Activated T-cell treated with anti-CD3 and anti-CD28 coated beads, Interleukin-2, amount 50 U/mL, for 48 hours (primary cell): ENCODE data around the gene LPP.
"Not testable (repeated sequence)": the region's sequence is repeated elsewhere in the genome, so short reads cannot be mapped to it uniquely, and the experiment has no call there.

Experiments used
- DNase-seq, 2 experiments: peaks; one replicate each; pipeline ENCODE4 v3.0.0-alpha.2; 2020

The LPP gene

DNA sequence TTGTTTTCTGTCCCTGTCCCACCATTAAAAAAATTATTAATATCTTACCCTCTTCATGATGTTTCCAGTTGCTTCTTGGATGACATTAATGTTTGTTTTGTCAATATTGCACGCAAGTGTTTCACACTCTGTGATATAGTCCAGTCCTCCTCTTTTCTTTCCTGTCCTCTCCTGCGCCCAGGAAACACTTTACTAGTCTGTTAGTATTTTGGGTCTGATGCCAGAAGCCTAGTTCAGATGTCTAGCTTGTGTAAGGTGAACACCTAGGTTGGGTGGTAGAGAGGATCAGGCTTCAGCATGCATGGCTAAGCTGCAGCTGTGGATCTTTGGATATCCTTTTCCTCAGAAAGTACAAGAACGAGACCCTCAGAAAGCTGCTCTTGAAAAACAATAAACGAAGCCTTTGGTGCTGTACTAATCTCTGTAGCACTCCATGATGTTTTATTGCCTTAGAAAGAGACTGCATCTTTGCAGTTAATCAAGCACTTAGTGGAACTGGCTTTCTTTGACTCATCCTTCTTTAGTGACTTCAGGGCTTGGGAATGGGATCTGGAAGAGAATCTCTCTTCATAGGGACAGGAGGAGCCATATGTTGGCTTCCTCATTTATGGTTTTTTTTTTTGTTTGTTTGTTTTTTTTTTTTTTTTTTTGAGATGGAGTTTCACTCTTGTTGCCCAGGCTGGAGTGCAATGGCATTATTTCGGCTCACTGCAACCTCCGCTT lies 253.4 kb downstream of the LPP start:
- no peak for DNase-seq

DNA sequence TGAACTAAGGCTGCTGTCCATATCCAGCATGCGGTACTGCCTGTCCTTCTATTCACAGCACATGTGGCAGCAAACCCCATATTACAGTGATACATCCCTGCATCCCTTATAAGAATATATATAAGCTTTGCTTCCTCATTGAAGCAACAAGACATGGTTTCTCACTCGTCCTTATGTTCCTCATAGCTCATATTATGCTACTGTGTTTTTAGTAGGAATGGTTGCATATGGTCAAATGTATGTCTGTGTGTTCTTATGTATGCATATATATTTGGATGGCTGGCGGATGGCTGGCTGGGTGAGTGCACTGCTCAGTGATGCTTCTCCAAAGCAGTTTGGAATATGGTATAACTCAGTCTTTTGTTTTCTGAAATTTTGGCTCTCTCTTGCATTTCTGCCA lies 254.9 kb downstream of the LPP start:
- DNase-seq = no peak

DNA sequence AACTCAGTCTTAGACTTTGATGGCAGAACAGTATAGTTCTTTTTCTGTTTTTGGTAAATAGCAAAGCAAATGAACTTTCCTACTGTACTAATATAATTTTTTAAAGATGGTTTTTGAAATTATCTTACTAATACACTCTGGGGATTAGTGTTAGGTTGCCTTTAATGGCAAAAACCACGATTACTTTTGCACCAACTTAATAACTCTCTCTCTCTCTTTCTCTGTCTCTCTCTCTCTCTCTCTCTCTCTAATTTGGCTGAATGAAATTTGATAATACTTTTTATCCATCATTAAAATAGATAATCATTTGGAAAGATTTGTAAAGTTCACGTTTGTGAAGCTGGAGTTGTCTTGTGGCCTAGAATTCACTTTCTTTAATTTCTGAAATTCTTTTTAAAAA lies 257.8 kb downstream of the LPP start:
- no peak for DNase-seq

DNA sequence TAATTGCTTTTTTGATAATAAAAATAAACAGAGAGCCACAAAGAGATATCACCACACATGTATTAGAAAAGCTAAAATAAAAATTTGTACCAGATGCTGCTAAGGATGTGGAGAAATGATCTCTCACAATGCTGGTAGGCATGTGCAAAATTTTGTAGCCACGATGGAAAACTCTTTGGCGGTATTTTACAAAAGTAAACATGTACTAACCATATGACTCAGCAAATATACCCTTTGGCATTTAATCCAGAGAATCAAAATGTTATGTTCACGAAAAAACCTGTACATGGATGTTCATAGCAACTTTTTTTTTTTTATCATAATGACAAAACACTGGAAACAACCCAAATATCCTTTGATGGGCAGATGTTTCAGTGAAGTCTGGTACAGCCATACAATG lies 261.2 kb downstream of the LPP start:
- DNase-seq = no peak

- DNase-seq = no peak
Observed at GRCh38 chr3:188416041-188416440, 262.1 kb downstream of the LPP start.

- DNase-seq = no peak
Observed at GRCh38 chr3:188417271-188417696, 263.3 kb downstream of the LPP start.

GRCh38 chr3:188417766-188418165 lies 263.8 kb downstream of the LPP start:
- DNase-seq = no peak

DNA sequence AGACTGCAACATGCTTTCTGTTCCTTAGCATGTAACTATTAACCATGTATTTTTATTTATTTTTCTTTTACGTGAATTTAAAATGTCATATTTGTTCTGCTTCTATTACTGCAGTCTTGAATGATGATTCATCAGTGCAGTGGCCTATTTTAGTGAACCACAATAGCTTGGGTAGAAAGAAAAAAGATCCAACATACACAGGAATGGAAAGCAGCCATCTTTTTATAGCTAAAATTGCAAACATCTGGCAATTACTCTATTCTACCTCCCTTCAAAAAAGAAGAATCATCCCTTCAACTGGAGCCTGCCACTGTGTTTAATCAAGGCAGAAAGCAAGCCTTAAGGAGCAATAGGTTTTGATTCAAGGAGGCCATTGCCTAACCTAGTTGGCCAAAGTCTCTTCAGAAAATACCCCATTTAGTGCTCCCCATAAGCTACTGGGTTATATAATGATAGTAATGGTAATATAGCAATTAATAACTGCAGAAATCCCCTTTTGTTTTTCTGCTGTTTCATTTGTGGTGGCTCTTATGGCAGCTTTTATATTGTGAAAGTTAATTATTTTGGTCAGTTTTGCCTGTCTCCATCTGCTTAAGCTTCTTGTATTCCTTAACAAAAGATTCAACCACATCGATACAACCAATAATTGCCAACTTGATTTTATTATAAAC lies 267.3 kb downstream of the LPP start:
- DNase-seq = no peak

GRCh38 chr3:188421836-188422540 lies 268.0 kb downstream of the LPP start:
- no peak for DNase-seq

GRCh38 chr3:188427981-188428380 lies 274.0 kb downstream of the LPP start:
- not testable (repeated sequence) for DNase-seq

GRCh38 chr3:188431040-188431439 lies 277.1 kb downstream of the LPP start:
- DNase-seq = no peak

DNA sequence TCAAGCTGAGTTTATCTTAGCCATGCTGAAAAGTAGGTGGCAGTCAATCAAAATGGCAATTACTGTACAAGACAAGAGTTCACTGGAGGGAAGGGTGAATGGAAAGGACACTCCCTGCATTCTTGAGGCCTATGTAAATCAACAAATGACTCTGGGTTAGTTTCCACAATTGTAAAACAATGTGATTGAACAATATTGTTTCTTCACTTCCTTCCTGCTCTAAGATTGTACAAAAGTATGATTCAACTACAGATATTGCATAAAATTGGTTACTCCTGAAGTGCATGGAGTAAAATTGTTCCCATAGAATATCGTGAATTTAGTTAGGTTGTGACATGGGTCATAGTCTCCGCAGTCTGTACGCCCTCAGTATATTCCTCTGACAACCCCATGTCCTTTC lies 277.6 kb downstream of the LPP start:
- no peak for DNase-seq

- no peak for DNase-seq
Observed at GRCh38 chr3:188432802-188433520, 279.0 kb downstream of the LPP start.

DNA sequence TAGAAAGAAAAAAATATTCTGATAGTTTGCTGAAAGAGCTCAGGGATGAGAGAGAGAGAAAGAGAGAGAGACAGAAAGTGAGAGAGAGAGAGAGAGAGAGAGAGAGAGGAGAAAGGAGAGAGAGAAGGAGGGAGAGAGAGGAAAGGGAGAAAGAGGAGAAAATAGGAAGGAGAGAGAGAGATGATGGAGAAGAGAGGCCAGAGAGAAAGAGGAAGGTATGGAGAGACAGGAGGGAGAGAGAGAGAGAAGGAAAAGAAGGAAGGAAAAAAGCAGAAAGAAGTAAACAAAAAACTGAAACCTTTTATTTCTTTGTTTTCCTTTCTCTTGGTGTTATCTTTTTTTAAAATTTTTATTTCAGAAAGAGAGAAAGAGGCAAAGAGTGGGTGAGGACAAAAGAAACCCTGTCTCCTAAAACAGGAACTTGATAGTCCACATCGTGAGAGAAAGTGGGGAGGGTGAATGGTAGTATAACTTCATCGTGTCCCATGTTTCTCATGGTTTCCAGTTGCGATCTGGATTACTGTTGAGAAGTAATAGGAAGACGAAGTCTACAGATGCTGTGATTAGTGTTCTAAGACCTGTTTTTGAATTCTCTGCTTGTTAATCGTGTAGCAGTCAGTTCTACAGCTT lies 279.7 kb downstream of the LPP start:
- DNase-seq = no peak

DNA sequence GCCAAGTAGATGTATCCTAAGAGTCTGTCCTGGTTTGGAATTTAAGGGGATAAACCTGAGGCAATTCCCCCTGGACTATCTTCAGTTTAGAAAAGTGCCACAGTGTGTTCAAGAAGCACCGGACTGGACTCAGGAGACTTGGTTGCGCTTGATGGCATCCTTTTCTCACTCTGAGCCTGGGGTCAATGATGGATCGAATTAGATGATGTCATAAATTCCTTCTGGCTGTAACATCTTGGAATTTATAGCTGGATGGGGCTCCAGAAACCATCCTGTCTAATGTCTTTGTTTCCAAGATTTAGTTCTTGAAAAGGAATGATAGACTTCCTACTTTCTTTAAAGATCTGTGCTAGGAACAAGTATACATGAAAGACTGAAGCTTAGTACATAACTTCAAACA lies 280.6 kb downstream of the LPP start:
- no peak for DNase-seq

- no peak for DNase-seq
Observed at GRCh38 chr3:188435266-188435665, 281.3 kb downstream of the LPP start.

DNA sequence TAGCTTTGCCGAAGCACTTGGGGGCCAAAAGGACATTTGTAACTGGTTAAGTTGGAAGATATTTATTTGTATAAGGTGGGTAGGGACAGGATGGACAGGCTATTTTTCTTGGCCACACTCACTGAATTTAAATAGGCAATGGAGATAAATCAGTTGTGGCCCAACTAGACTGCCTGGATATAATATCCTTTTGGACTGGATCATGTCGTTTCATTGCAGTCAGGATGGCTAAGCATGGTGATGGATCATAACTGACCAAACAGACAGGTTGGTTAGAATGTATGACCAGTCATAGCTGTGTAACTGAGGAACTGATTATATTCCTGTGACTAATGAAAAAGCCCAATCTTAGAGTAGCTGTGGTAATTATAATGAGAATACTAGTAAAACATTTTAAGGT lies 284.0 kb downstream of the LPP start:
- no peak for DNase-seq

DNA sequence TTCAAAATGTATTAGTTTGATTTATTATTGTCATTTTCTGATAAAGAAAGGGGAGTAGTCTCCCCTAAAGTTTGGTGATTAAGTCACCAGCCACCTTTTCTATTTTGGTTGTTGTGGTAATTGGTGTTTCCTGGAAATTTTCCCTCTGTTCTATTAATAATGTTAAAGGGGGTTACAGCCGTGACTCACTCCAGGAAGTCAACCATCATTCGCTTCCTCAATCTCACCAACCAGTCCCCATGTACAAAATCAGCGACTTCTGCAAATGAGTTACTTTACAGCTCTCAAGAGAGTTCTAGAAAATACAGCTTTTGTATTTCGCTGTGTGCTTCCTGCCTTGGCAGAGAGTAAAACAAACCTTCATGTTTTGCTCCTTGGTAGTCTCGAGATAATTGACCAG lies 285.1 kb downstream of the LPP start:
- peak in 1 of 2 experiments; percentile 31 for DNase-seq

- DNase-seq = no peak
Observed at GRCh38 chr3:188440340-188440972, 286.5 kb downstream of the LPP start.

DNA sequence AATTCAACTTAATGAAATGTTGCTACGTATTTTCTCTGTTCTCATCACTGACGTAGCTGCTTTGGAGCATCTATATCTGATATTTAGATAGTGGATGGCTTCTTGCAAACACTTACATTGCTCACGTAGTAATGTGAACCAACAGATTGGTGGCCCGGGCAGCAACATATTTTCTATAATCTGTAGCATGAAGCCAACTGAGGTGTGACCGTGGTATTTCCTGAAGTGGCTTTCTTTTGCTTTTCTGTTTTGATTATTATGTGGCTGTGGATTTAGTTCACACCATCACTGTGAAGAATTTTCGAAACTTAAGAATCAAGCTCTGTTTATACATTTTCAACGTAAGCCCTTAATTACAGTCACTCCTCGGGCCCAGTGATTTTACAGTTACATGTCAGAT lies 288.5 kb downstream of the LPP start:
- no peak for DNase-seq

GRCh38 chr3:188445175-188445574 lies 291.2 kb downstream of the LPP start:
- DNase-seq = not testable (repeated sequence)

DNA sequence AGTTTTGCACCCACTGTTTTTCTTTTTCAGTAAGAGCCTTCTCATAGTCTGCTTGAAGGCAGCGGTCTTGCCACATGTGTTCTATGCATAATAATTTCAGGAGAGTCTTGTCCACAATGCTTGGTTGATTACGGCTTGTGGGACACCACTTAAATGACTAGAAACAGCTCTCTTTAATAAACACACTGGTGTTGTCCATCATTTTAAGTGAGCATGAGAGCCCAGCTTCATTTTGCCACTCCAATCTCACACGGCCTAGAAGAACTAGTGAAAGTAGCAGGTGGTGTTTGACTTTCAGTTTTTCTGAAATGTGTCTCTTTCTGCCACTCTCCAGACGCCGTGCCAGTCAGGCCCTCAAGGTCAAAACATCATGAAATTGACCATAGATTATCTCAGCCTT lies 292.1 kb downstream of the LPP start:
- DNase-seq = no peak
